RKO (cell line): Measurements from ENCODE around the gene RNF187.
"Not testable (repeated sequence)": the region's sequence is repeated elsewhere in the genome, so short reads cannot be mapped to it uniquely, and the experiment has no call there.

Source experiments
- DNase-seq: peaks from one replicate; pipeline ENCODE4 v3.0.0-alpha.2; 2016; ENCODE audit warnings: low spot score

RNF187 gene

DNA sequence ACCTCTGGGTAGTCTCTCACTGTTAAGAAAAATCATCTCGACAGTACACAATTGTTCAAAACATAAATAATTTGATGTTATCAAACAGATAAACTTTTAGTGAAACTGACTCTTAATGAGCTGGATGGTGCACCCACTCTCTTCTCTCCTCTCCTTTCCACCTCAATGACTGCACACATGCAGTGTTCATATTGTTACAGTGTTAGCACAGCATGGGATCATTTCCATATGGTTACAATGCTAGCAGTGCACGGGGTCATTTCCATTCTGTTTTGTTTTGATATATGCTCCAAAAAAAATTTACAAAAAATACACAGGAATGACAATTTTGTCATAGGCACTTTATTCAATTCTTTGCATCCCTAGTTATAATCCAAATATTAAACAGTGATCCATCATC lies 26.4 kb upstream of the RNF187 start:
- no peak for DNase-seq

DNA sequence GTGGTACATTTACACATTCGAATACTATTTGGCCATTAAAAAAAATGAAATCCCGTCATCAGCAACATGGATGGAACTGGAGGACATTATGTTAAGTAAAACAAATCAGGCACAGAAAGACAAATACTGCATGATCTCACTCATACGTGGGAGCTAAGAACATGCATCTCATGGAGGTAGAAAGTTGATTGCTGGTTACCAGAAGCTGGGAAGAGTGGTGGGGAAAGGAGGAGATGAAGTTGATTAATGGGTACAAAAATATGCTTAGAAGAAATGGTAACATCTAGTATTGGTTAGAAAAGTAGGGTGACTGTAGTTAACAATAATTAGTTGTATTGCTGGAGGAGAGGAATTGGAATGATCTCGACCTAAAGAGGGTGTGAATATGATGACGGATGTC lies 24.6 kb upstream of the RNF187 start:
- DNase-seq: no peak

DNA sequence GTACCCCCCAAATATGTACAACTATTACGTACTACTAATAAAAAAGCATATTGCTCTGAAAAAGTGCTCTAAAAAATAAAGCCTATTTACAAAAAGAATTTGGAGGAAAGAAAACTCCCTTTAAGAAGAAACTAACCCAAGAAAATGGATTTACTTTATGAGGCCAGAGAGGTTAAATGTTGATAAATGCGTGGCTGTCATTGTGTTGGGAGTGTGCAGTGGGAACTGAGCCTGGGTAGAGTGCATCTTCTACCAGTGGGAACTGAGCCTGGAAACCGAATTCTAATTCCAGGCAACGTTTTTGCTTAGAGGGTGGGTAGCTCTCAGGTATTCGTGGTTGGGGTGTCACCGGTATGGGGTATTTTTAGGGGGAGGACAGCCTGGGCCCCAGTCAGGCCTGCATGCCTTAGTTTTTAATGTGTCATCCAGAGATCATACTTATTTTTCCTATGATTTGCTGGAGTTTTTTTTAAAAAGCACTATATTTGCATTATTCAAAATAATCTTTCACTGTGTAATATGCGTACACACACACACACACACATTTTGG lies 24.1 kb upstream of the RNF187 start:
- no peak for DNase-seq

DNA sequence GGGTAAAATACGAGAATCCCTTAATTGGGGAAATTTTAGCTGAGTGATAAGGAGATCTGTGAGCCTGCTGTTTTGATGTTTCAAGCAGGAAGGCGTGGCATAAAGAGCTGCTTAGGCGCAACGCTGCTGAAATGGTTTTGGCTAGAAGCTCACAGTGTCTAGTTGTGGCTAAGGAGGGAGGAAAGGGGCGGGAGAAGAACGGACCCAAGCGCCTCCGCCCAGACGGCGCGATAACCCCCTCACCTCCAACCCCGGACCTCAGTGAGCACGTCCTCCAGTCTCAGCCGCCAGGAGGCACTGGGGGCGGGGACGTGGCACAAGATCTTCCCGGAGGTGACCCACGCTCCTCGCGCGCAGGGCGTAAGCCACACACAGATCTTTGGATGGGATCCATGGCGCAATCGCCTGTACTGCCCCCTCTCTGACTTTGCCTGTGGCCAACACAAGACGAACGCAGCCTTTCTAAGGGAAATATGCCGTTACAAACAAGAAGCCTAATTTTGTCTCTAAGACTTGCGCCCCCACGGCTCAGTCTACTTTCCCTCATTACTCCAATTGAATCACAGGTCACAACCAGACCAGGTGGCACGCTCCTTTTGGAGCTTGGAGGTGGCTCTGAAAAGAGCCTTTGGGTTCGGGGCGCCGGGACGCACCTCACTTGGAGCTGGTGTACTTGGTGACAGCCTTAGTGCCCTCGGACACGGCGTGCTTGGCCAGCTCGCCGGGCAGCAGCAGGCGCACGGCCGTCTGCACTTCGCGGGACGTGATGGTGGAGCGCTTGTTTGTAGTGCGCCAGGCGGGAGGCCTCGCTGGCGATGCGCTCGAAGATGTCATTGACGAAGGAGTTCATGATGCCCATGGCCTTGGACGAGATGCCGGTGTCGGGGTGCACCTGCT lies 23.4 kb upstream of the RNF187 start:
- DNase-seq: no peak

DNA sequence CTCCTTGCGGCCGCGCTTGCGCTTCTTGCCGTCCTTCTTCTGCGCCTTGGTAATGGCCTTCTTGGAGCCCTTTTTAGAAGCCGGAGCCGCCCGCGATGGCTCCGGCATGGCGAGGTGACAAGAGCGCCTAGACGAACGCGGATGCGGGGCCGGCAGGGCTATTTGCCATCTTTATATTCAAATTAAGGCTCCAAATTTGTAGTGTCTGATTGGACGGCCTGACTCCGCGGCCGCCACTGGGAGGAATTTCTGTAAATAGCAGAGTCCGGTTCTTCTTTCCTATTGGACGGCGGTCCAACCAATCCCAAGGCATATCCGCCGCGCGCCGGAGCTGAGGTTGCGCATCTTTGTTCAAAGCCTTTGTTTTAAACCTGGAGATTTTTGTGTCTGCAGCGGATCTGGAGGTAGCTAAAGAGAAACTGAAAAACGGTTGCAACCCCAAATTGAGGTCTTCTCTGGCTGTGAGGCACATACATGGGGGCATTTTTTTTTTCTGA lies 22.6 kb upstream of the RNF187 start:
- DNase-seq: no peak

DNA sequence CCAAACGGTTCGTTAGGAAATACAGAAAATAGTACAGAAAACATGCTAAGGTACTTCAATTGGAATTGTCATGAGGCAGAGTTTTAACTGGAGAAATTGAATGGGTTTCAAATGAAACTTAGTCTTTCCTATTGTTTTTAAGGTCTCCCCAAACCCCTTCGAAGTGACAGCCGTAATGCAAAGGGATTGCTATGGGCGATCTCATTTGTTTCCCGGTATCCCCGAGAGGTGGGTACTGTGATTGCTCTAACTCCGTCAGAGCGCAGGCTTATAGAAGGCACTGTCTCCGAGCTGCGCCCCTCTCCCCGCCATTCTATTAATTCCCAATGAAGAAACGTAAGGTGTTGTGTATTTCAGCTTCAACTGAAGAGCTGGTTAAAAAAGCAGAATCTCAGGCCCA lies 22.0 kb upstream of the RNF187 start:
- no peak for DNase-seq

DNA sequence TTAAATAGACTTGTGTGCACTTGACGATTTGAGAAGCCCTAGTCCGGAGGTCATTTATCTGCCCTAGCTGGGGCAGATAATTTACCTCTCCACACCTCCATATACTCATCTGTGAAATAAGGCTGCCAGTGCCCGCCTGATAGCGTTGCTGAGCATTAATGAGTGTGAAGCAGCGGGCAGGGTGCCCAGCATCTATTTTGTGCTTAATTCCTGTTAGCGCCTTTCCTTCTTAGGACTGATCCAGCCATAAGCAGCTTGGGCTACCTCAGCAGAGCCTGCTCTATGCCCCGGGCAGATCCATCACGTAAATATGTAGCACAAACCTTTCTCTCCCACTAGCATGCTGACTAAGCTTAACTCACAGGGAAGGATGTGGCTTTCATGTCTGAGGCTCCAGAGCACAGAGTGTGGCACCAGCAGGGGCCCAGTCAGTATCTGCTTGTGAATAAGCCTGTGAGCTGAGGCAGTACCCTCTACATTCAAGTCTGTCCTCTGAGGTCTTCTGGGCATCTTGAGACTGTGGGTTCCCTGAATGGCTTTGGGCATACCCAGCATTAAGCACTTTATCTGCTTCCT lies 21.5 kb upstream of the RNF187 start:
- no peak for DNase-seq

DNA sequence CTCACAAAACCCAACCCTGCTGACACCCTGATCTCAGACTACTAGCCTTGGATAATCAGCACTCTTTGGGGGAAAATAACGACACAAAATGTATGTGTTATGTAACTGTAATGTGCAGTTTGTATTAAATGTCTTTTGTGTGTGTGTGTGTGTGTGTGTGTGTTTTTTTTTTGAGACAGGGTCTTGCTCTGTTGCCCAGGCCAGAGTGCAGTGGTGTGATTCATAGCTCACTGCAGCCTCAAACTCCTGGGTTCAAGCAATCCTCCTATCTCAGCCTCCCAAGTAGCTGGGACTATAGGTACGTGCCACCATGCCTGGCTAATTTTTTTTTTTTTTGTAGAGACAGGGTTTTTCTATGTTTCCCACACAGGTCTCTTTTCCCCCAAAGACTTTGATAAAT lies 19.0 kb upstream of the RNF187 start:
- not testable (repeated sequence) for DNase-seq

DNA sequence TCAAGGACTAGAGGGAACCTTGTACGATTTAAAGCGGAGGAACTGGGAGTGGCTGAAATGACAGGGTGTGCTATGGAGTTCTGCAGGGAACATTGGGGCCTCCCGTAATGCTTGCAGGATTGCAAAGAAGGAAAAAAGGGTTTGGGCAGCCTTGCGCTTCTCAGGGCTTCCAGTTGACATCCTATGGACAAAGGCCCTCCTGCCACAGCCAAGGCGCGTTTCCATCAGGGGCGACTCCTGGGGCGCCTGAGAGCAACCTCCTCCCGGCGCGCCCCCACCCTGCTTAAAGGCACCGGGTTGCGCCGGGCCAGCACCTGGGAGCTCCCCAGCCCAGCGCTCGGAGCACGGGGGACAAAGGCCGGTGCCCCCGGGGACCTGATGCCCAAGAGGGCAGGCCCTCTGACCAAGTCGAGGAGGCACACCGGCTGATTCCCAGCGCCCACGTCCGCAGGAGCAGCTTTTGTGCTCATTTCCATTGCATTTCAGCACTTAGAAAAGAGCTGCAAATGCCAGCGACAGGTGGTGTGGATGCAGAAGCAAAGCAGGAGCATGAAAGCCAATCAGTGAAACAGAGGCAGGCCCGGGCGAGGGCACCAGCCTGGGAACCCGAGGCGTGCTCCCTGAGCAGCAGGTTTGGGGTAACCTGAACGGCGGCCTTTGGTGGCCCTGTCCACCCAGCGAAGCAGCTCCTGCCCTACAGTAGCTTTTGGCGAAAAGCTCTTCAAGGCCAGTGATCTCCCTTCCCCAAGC lies 17.6 kb upstream of the RNF187 start:
- no peak for DNase-seq

DNA sequence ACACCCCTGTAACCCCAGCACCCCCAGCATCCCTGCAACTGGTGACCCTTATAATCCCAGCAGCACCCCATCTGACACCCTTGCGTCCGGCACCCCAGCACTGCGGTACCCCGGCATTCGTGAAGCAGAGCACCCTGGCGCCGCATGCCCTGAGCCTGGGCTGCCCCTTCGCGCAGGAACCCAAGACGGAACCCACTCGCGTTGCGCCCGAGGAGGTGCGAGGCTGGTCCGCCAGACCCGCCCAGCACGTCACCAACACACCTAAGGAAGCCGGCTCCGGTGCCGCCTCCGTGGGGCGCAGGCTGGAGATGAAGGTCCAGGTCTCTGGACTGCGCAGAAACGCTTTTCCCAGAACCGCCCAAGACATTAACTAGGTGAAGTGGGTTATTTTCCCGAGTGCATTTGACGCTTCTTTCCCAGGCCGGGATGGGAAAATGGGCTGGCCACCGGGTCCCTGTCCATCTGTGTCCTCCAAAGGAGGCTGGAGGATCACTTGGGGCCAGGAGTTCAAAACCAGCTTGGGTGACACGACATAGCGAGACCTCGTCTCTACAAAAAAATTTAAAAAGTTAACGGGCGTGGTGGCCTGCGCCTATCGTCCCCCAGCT lies 15.9 kb upstream of the RNF187 start:
- DNase-seq: no peak

DNA sequence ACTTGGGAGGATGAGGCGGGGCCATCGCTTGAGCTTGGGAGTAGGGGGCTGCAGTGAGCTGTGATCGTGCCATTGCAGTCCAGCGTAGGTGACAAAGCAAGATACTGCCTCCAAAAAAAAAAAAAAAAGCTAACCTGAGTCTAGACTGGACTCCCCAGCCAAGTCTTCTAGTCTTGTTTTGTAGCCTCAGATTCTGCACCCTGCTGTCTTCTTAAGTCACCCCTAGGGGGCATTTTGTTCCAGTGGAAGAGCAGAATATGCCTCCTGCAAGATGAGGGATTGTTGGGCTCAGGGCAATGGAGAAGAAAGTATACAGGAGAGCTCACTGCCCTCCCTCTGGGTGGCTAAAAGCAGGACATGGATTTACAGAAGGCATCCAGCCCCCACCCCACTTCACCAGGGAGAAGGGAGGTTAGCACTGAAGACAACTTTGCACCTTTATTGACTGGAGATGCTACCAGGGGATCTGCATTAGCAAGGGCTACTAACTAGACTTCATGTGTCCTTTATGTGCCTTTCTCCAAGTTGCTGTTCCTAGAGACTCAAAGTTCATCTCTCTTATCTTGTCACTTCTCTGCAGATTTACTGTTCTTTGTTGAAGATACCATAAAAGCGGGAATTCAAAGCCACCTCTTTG lies 15.3 kb upstream of the RNF187 start:
- DNase-seq: peak; percentile 62

DNA sequence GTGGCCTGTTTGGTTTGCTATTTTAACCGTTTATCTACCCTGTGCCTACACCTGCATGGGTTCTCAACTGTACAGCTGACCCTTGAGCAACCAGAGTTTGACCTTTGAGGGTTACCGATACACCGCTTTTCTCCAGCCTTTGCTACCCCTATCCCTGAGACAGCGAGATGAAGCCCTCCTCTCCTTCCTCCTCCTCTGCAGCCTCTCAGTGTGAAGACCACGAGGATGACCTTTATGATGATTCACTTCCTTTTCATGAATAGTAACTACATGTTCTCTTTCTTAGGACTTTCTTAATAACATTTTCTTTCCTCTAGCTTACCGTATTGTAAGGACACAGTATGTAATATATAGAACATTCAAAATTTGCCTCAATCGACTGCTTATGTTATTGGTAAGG lies 14.5 kb upstream of the RNF187 start:
- no peak for DNase-seq

DNA sequence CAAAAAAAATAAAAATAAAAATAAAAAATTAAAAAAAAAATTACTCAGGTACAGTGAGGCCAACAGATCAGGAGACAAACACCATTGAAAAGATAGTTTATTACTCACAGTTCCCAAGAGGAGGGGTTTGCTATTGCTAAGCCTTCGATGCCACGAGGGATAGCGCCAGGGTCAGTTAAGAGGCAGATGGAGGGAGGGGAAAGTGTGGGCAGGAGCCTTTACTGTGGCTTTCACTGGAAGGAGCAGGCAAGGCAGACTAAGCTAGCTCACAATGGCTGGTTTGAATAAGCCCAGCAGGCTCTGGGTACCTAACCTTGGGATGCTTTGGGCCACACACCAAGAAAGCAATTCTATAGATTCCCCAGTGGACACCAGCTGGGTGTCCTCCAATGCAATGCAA lies 12.7 kb upstream of the RNF187 start:
- no peak for DNase-seq

DNA sequence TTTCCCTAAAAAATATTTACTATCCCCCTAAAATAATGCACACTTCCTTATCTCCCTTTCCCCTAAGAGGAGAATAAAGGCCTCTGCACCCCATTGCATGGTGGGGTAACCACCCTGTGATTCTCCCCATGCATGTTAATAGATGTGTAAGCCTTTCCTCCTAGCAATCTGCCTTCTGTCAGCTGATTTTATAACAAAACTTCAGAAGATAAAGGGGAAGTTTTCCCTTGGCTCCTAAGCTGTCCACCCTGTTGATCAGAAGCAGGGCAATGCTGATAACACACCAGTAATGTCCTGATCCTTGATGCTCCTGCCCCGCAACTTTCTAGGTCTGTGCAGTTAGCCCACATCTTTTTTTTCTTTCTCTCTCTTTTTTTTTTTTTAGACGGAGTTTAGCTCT lies 11.4 kb upstream of the RNF187 start:
- DNase-seq: no peak

DNA sequence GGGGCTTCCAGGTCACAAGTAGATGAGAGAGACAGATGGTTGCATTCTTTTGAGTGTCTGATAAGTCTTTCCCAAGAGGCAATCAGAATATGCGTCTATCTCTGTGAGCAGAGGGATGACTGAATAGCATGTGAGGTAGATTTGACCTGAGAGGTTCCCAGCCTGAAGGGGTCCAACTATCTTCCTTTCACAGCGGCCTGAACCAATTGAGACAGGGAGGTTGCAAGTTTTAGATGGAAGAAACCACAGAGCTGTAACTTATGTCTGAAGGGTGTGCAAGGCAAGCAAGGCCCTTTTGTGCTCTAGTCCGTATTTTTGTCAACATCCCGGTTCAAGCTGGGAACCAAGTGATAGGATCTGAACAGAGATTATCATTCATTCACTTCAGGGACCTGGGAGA lies 9.9 kb upstream of the RNF187 start:
- DNase-seq: no peak

DNA sequence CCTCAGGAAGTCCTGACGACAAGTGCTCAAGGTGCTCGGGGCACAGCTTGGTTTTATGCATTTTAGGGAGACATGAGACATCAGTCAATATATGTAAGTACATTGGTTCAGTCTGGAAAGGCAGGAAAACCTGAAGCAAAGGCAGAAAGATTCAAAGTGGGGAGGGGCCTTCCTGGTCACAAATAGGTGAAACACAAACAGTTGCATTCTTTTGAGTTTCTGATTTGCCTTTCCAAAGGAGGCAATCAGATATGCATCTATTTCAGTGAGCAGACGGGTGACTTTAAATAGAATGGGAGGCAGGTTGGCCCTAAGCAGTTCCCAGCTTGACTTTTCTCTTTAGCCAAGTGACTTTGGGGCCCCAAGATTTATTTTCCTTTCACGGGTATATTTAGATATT lies 8.9 kb upstream of the RNF187 start:
- no peak for DNase-seq

DNA sequence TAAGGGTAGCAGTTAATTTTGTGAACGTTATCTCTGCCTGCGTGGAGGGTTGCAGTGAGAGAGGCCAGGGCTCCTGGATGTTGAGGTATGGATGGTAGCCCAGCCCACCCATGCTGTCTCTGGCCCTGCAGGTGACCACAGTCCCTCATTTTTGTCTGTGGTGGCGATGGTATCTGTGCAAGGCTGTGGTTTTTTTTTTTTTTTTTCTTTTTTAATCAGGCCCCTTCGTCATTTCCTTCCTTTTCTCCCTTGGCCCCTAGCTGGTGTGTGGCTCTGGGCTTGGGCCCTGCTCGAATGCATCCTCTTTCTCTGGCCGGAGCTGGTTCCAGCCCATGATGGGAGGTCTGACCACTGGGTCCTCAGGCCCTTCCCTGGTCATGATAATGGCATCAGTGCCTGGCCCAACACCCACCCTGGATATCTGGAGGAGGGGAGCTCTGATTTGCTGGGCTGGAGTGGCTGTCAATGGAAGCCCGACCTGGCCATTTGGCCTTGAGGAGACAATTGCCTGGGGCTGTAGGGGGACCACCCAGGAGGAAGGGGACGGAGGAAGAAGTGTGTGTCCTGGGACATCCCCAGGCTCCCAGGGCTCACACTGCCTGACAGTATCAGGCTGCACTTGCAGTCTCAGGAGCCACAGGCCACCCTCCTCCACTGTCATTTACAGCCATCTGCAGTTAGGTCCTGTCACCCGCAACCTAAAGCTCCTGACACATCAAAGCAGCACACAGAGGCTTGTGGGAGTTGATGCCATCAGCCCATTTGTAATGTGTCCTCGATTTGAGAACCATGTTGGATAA lies 8.1 kb upstream of the RNF187 start:
- DNase-seq: no peak

DNA sequence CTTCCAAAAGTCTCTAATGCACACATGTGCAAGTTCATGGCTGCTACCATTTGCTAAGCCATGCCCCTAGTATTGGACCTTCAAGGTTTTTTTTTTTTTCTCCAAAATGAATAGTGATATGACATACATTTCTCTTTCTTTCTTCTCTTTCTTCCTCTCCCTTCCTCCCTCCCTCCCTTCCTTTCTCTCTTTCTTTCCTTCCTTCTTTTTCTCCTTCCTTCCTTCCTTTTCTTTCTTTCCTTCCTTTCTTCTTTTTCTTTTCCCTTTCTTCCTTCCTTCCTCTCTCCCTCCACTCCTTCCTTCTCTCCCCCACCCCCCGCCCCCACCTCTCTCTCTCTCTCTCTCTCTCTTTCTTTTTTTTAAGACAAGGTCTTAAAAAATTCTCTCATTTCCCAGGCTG lies 3.4 kb upstream of the RNF187 start:
- no peak for DNase-seq

DNA sequence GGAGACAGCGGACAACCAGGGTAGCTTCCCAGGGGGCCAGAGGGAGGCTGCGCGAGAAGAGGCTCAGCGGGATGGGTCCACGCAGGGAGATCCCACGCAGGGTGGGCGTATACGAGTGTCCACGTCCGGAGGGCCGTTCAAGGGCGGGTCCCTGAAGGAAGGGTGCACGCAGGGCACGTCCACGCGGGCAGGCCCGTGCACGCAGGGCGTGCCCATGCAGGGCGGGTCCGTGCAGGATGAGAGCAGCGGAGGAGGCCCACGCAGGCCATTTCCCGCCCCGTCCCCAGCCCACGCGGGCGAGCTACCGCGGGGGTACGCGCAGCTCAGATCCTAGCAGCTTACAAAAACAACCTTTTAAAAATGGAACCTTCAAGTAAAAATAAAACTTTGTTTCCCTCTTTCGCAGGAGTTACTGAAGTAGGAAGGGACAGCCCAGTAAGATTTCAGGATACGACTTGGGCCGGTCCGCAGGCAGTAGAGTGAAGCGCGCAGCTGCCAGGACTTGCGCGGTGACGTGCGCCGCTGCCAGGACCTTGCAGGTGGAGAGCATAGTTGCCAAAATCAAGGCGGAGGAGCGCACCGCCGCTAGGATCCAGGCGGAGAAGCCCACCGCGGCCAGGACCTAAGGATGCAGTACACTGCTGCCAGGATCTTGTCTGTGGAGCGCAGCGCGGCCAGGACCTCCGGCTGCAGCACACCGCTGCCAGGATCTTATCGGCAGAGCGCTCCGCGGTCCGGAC lies 416 bp upstream of the RNF187 start:
- DNase-seq: peak; percentile 91

DNA sequence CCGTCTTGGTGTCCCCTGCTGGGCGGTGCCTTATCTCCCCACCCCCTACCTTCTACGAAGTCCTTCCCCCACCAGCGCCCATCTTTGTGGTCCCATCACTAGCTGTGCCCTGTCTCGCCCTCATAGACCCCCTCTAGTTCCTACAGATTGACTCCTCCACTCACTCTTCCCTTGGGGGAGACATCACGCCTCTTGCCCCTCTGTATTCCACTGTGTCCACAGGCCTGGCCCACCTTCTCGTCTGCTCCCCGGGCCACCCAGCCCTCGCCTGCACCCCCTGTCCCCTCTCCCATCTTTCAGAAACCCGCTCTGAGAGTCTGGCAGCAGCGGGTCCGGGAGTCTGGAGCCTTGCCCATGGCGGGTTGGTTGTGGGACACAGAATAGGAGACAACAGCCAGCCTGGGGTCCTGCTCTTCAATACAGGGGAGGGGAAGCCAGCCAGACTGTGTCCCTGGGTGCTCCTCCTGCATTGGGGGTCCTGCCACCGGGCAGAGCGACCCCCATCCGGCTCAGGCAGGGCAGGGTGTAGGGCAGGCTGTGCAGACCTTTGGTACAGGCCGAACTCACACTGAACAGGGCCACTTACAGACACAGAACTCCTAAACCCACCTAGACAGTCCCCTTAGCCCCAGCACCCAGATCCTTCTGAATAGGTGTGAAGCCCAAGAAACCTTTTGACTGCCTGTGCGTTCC lies 1.1 kb downstream of the RNF187 start:
- DNase-seq: no peak
